K562 (cell line): Measurements from ENCODE around the gene HAAO. TPM values are rescaled to one million over a fixed set of nuclear protein-coding genes. Genes with fewer than 3 reads are reported as not detected.

ENCODE experiments used
- ATAC-seq: fragments of 200-7000 bp; cut with Tn5 transposase; 3 replicates; pipeline ENCODE4 v1.9.1; 2020; ENCODE audit warnings: moderate library complexity
- BruUV-seq: library from RNA; stranded (reverse); fragments of 400-500 nt; replicated peaks from 2 replicates; lab custom pipeline; 2021; lab: Mats Ljungman, UMichigan
- CTCF ChIA-PET: fragments of 300-600 bp; formaldehyde crosslinking; extraction: SDS; loops from one replicate; lab custom pipeline; 2021; ENCODE audit warnings: low intra/inter-chr PET ratio; lab: Yijun Ruan, JAX
- POLR2A ChIA-PET: fragments of 300-600, 350-650 bp; sonication (Branson Sonifier 250); formaldehyde crosslinking; extraction: SDS; loops from one replicate; lab custom pipeline; 2021; ENCODE audit warnings: antibody characterized with exemption, inconsistent platforms; lab: Yijun Ruan, JAX
- DNase-seq, 4 experiments: peaks; one replicate each; pipeline versions ENCODE4 v3.0.0 to v3.0.0-alpha.2; 2011 to 2018; ENCODE audit warnings: low spot score in 3 of 4, mixed read lengths in 3 of 4; ENCODE audit errors: extremely low read depth in 1 of 4
- FAIRE-seq: peaks from 2 replicates; lab custom pipeline; 2011; peaks lifted over from hg19 to GRCh38; lab: Jason Lieb, UNC
- H2AFZ ChIP-seq: 2 replicates; pipeline ENCODE4 v1.6.0; 2011; ENCODE audit warnings: low read depth, low read length, control low read depth, inconsistent platforms
- H3K27ac ChIP-seq: fragments of 200-600 bp; 3 replicates; pipeline ENCODE4 v1.8.0; 2011; ENCODE audit warnings: low read depth, mild to moderate bottlenecking, control low read depth, inconsistent platforms, low read length, moderate library complexity, mixed read lengths; ENCODE audit errors: extremely low read depth
- H3K27me3 ChIP-seq, 2 experiments: fragments of 300-600 bp in 1 of 2; 2 replicates in 1 of 2; 3 replicates in 1 of 2; pipeline versions ENCODE4 v1.6.0 to v1.8.0; 2011; ENCODE audit warnings: inconsistent platforms in 2 of 2, low read length in 2 of 2, mild to moderate bottlenecking in 1 of 2, mixed read lengths in 1 of 2, moderate library complexity in 1 of 2; ENCODE audit not compliant: control insufficient read depth in 2 of 2, insufficient read depth in 2 of 2
- H3K36me3 ChIP-seq: fragments of 300-600 bp; 3 replicates; pipeline ENCODE4 v1.8.0; 2011; ENCODE audit warnings: mild to moderate bottlenecking, low read length, inconsistent platforms; ENCODE audit not compliant: control insufficient read depth, insufficient read depth
- H3K4me1 ChIP-seq, 2 experiments: fragments of 200-600 bp in 1 of 2; replicated peaks in 1 of 2; 2 replicates in 1 of 2; 3 replicates in 1 of 2; pipeline versions ENCODE4 v1.5.1 to v1.8.0; 2011; ENCODE audit warnings: inconsistent platforms in 2 of 2, low read length in 2 of 2, mild to moderate bottlenecking in 1 of 2, mixed read lengths in 1 of 2, moderate library complexity in 1 of 2; ENCODE audit not compliant: control insufficient read depth in 2 of 2, insufficient read depth in 2 of 2
- H3K4me2 ChIP-seq: 2 replicates; pipeline ENCODE4 v1.6.1; 2011; ENCODE audit warnings: low read length, control low read depth, inconsistent platforms, mixed read lengths; ENCODE audit not compliant: insufficient read depth
- H3K4me3 ChIP-seq: fragments of 200-600 bp; sonication (generic), shearing (Covaris generic); 2 replicates; pipeline ENCODE4 v1.5.1; 2016; ENCODE audit warnings: control low read depth, inconsistent platforms
- H3K79me2 ChIP-seq: fragments of 200-600 bp; 3 replicates; pipeline ENCODE4 v1.8.0; 2011; ENCODE audit warnings: low read length, inconsistent platforms; ENCODE audit not compliant: control insufficient read depth, insufficient read depth
- H3K9ac ChIP-seq, 2 experiments: 2 replicates each; pipeline versions ENCODE4 v1.6.0 to v1.6.1; 2011; ENCODE audit warnings: low read depth in 2 of 2, low read length in 2 of 2, control low read depth in 1 of 2, inconsistent platforms in 1 of 2, mild to moderate bottlenecking in 1 of 2, mixed read lengths in 1 of 2; ENCODE audit not compliant: insufficient read depth in 1 of 2
- H3K9me1 ChIP-seq: one replicate; pipeline ENCODE4 v1.6.0; 2011; ENCODE audit warnings: inconsistent platforms, mild to moderate bottlenecking, low read length, moderate library complexity; ENCODE audit not compliant: control insufficient read depth, insufficient read depth
- H3K9me3 ChIP-seq: replicated peaks from 2 replicates; pipeline ENCODE4 v1.5.1; 2011; ENCODE audit warnings: low read depth, low read length, inconsistent platforms; ENCODE audit not compliant: control insufficient read depth, insufficient read depth
- H4K20me1 ChIP-seq: replicated peaks from 2 replicates; pipeline ENCODE4 v1.6.1; 2011; ENCODE audit warnings: low read length, inconsistent platforms, mixed read lengths; ENCODE audit not compliant: control insufficient read depth, insufficient read depth
- KAT2B ChIP-seq: IDR thresholded peaks from one replicate; pipeline ENCODE4 v1.6.1; 2012; ENCODE audit warnings: low read depth, mild to moderate bottlenecking, control low read depth, inconsistent platforms, low read length, moderate library complexity
- MTA1 ChIP-seq: fragments of 450-650 bp; IDR thresholded peaks from 2 replicates; pipeline ENCODE4 v1.6.1; 2017; ENCODE audit warnings: borderline replicate concordance
- TEAD2 ChIP-seq: fragments of 450-650 bp; IDR thresholded peaks from 2 replicates; pipeline ENCODE4 v1.6.1; 2016; ENCODE audit warnings: missing genetic modification characterization, control low read depth, missing compliant biosample characterization
- TSC22D4 ChIP-seq: fragments of 450-650 bp; IDR thresholded peaks from 2 replicates; pipeline ENCODE4 v1.6.1; 2016; ENCODE audit warnings: missing genetic modification characterization, missing biosample characterization, control low read depth
- ZNF75A ChIP-seq: fragments of 450-650 bp; formaldehyde crosslinking; IDR thresholded peaks from 2 replicates; pipeline ENCODE4 v1.4.0; 2020; ENCODE audit warnings: mild to moderate bottlenecking
- WGBS: fragments of 100-300 bp; shearing (Covaris generic); methylation state at CpG from one replicate; pipeline ENCODE4 v1.1.6; 2016; ENCODE audit warnings: low coverage, mixed read lengths; ENCODE audit not compliant: insufficient coverage; ENCODE audit errors: missing lambda C conversion rate; 5-methylcytosine and 5-hydroxymethylcytosine counted together
- in situ Hi-C: fragments of 300-500 bp; cut with MboI; formaldehyde crosslinking; loops from 4 replicates; pipeline ENCODE4 v1.15.0; 2018; ENCODE audit warnings: inconsistent platforms, mixed read lengths
- intact Hi-C: fragments of 100-400 bp; cut with micrococcal nuclease; formaldehyde crosslinking; loops from 2 replicates; pipeline ENCODE4 v1.14.2; 2022
- polyA plus RNA-seq, 8 experiments: library from polyadenylated mRNA; depleted of rRNA in 4 of 8; stranded (reverse) in 5 of 8; unstranded in 3 of 8; fragments of >200 nt; fragmentation: Nextera tagmentation in 2 of 8; fragmentation: Illumina TruSeq in 1 of 8; extraction: Ambion mirVana in 2 of 8; extraction: Trizol in 1 of 8; gene quantifications; 2 replicates each; pipeline versions ENCODE4 v1.2.1 to v1.2.3, GENCODE V29; 2011 to 2014; ENCODE audit warnings: inconsistent platforms in 1 of 8, missing spikeins in 1 of 8
- total RNA-seq, 7 experiments: library from RNA; depleted of rRNA in 6 of 7; stranded (reverse); fragments of >200 nt in 6 of 7; fragmentation: Illumina TruSeq in 2 of 7; extraction: Trizol in 2 of 7; gene quantifications; 2 replicates each; pipeline versions ENCODE4 v1.2.1 to v1.2.3, GENCODE V29; 2011 to 2021; ENCODE audit warnings: low replicate concordance in 1 of 7
- TF ChIP-seq, protein P1 (sequence below): fragments of 250-450 bp; sonication (Bioruptor Pico); IDR thresholded peaks from 2 replicates; pipeline ENCODE4 v1.8.0; 2021; ENCODE audit warnings: borderline replicate concordance, mild to moderate bottlenecking, moderate library complexity; ENCODE audit not compliant: poor library complexity, severe bottlenecking
- TF ChIP-seq, protein P2 (sequence below): sonication (generic); formaldehyde crosslinking; IDR thresholded peaks from 2 replicates; pipeline ENCODE4 v1.9.0; 2022; ENCODE audit warnings: mild to moderate bottlenecking, missing genetic modification reagents
- TF ChIP-seq, protein P3 (sequence below): fragments of 150-350 bp; IDR thresholded peaks from 2 replicates; pipeline ENCODE4 v1.6.1; 2014; ENCODE audit warnings: low read depth, mild to moderate bottlenecking, low read length, borderline replicate concordance

Gene HAAO
- total and polyA plus RNA-seq, 9 of the 15 experiments (the other 6 are each of a cell fraction or from before 2014, with no cell fraction given), result not detected

DNA sequence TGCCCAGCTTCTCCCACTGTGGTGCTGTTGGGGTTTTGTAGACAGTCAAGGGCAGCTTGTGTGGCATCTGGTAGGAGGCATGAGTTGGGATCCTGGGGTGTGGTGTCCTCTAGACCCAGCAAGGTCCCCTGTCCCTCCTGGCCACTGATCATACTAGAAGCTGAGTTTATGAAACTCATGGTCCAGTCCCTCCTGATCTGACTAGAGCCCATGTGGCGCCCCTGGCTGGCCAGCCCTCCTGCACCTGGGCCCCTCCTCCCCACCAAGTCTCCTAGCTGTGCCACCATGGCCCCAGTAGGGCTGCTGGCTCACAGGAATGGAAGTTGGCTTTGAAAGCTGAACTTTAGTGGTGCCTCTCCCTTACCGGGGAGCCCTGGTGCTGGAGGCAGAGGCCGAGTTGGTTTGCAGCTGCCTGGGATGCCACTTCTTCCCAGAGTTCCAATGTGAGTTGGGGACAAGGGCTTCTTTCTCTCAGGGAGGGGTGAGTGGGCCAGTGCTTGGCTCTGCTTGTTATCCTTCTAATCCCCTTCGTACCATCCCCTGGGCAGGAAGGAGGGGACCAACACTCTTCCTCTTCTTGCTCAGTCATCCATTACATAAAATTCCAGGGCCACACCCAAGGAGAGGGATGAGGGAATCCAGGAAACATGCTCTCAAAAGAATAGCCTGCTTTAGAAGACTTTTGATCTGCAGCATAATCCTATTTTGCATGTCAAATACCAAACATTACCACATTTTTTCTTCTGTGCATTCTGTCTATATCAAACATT, 37.5 kb upstream of the HAAO start:
- Histone ChIP-seq H4K20me1 (0 out of 2 replicates have a peak, but pooled peaks cover 8% of the 10 kb centered on the region), H3K79me2 (no peaks in the 10 kb centered on the region), H3K27ac (no peak overlapping the region), H3K36me3 (no peaks in the 10 kb centered on the region), H3K4me2 (no peak overlapping the region), H3K9ac (0 out of 4 replicates have a peak overlapping the region, but pooled peaks of 1 of the 2 experiments have one; percentile 42), H3K9me3 (no peaks in the 10 kb centered on the region), H3K4me3 (no peak overlapping the region), H2AFZ (peak overlapping the region; percentile 3; the same call in 1 of the 2 replicates), H3K27me3 (no peaks in the 10 kb centered on the region), H3K4me1 (peaks cover 3 to 12% of the 10 kb centered on the region in 2 experiments; a peak in 1 of 5 replicates), H3K9me1 (no peaks in the 10 kb centered on the region)
- DNase-seq, result no peak
- 33% methylated on average over 3 of the region's 4 CpGs for WGBS
- ChIA-PET CTCF (interaction anchor here (2.1 to 3.9 kb wide), 5 partner anchors 399 to 779 kb away, joined by 16 to 40 read pairs (median 23); no protein-coding TSS in a partner anchor), POLR2A (interaction anchor here (0.6 to 1.1 kb wide), 4 partner anchors 292 to 643 kb away, joined by 3 to 4 read pairs (median 3); no protein-coding TSS in a partner anchor)
- TF ChIP-seq TEAD2 (tag), result no peak
- TF ChIP-seq ZNF75A (CRISPR knock-in tag), result no peak
- no peak for TF ChIP-seq TSC22D4 (tag)
- TF ChIP-seq, protein P1, sequence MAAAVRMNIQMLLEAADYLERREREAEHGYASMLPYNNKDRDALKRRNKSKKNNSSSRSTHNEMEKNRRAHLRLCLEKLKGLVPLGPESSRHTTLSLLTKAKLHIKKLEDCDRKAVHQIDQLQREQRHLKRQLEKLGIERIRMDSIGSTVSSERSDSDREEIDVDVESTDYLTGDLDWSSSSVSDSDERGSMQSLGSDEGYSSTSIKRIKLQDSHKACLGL (CRISPR knock-in tag), result no peak
- TF ChIP-seq, protein P2, sequence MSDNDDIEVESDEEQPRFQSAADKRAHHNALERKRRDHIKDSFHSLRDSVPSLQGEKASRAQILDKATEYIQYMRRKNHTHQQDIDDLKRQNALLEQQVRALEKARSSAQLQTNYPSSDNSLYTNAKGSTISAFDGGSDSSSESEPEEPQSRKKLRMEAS, result no peak
- TF ChIP-seq MTA1, result no peak
- TF ChIP-seq KAT2B, result no peak
- TF ChIP-seq, protein P3, sequence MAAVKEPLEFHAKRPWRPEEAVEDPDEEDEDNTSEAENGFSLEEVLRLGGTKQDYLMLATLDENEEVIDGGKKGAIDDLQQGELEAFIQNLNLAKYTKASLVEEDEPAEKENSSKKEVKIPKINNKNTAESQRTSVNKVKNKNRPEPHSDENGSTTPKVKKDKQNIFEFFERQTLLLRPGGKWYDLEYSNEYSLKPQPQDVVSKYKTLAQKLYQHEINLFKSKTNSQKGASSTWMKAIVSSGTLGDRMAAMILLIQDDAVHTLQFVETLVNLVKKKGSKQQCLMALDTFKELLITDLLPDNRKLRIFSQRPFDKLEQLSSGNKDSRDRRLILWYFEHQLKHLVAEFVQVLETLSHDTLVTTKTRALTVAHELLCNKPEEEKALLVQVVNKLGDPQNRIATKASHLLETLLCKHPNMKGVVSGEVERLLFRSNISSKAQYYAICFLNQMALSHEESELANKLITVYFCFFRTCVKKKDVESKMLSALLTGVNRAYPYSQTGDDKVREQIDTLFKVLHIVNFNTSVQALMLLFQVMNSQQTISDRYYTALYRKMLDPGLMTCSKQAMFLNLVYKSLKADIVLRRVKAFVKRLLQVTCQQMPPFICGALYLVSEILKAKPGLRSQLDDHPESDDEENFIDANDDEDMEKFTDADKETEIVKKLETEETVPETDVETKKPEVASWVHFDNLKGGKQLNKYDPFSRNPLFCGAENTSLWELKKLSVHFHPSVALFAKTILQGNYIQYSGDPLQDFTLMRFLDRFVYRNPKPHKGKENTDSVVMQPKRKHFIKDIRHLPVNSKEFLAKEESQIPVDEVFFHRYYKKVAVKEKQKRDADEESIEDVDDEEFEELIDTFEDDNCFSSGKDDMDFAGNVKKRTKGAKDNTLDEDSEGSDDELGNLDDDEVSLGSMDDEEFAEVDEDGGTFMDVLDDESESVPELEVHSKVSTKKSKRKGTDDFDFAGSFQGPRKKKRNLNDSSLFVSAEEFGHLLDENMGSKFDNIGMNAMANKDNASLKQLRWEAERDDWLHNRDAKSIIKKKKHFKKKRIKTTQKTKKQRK, result no peak
- in situ Hi-C loops (loop anchor here (5.0 to 25.0 kb wide), 3 partner anchors 307 to 655 kb away; partner anchors contain the start of gene ZFP36L2), intact Hi-C loops (loop anchor here (1.0 to 5.0 kb wide), 5 partner anchors 117 to 712 kb away; partner anchors contain the start of gene ZFP36L2)
- ATAC-seq, result no peak
- FAIRE-seq, result no peak
- BruUV-seq, result no TSS peak
